NCI-H82 (cell line): ENCODE measurements around the gene ANAPC2.

Experiments used
- DNase-seq: peaks from one replicate; lab custom pipeline; 2025; lab: John Stamatoyannopoulos, UW

The ANAPC2 gene

DNA sequence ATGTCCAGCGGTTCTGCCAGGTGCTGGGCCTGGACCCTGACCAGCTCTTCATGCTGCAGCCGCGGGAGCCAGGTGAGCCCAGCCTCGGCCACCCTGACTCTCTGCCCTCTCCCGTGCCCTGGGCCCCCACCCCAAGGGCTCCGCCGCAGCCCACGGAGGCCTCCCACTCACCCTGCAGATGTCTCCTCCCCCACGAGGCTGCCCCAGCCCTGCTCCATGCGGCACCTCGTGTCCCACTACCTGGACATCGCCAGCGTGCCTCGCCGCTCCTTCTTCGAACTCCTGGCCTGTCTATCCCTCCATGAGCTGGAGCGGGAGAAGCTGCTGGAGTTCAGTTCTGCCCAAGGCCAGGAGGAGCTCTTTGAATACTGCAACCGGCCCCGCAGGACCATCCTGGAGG, 26.3 kb upstream of the ANAPC2 start:
- DNase-seq: no peak

DNA sequence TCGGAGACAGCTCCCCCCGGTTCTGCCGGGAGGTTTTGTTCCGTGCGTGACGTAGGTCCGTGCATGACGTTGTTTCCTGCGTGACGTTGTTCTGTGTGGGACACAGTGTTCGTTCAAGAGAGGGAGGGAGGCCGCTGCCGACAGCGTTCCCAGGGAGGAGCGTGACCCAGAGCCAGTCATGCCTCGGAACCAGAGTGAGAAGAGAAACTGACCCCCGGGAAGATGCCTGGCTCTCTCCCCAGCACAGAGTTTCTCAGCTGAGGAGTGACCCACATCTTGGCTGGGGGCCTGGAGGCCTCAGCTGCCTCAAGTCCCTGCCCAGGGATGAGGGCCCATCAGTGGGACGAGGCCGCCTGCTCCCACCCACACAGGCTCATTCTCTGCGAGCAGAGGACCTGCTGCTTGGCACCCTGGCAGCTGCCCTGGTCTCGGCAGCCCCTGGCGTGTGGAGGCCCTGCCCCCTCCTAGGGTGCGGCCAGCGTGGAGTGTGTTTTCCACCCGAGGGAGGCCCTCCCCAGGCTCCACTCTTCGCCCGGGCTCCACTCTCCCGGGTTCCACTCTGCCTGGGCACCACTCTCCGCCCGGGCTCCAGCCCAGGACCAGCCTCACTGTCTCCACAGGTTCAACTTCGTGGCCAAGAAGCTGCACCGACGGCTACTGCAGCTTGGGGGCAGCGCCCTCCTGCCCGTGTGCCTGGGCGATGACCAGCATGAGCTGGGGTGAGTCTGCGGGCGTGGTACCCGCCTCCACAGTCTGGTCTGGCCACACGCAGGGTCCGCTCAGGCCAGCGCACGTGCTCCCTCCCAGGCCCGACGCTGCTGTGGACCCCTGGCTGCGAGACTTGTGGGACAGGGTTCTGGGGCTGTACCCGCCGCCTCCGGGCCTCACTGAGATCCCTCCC, 25.1 kb upstream of the ANAPC2 start:
- DNase-seq: no peak

DNA sequence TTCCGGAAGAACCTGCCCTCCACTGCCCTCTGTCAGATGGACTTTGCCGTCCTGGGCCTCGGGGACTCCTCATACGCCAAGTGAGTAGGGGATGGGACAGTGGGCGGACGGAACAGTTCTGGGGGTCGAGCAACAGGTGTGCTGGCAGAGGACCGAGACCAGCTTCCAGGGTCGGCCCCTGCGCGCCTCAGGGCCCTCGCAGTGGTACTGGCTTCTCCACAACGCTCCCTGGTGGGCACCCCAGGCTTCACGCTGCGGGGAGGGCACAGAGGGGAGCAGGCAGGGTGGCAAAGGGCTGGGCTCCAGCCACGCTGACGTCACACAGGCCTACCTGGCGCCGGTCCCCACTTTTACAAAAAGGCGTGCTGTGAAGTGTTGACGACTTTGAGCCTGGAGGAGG, 24.2 kb upstream of the ANAPC2 start:
- no peak for DNase-seq

DNA sequence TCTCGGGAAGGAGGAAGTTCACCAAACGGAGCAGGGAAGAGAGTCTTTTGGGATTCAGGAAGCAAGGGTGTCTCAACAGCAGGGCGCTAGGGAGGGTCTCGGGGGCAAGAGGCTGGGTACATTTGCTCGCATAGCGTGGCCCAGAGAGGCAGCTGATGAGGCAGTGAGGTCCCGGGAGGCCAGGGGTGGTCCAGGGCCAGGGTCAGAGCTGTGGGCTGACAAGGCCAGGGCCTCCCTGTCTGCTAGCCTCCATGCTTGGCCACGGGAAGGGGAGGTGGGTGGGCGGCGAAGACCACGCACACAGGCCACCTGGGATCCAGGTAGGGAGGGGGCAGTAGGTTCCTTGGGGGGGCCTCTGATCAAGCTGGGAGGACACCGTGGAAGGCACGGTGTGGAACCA, 23.2 kb upstream of the ANAPC2 start:
- no peak for DNase-seq

DNA sequence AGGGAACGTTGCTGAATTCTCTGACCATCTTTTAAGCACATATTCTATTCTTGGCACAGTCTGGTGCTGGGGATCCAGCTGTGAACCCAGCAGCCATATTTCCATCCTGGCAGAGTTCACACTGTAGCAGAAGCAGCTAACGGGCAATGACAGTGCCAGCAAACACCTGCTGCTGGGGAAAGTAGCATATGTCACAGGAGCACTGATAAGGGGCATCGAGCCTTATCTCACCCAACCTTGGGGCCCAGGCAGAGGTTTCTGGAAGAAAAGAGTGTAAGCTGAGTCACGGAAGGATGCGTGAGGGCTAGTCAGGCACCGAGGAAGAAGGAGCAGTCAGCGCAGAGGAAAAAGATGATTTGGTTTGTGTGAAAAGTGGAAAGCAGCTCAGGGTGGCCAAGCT, 18.2 kb upstream of the ANAPC2 start:
- no peak for DNase-seq

DNA sequence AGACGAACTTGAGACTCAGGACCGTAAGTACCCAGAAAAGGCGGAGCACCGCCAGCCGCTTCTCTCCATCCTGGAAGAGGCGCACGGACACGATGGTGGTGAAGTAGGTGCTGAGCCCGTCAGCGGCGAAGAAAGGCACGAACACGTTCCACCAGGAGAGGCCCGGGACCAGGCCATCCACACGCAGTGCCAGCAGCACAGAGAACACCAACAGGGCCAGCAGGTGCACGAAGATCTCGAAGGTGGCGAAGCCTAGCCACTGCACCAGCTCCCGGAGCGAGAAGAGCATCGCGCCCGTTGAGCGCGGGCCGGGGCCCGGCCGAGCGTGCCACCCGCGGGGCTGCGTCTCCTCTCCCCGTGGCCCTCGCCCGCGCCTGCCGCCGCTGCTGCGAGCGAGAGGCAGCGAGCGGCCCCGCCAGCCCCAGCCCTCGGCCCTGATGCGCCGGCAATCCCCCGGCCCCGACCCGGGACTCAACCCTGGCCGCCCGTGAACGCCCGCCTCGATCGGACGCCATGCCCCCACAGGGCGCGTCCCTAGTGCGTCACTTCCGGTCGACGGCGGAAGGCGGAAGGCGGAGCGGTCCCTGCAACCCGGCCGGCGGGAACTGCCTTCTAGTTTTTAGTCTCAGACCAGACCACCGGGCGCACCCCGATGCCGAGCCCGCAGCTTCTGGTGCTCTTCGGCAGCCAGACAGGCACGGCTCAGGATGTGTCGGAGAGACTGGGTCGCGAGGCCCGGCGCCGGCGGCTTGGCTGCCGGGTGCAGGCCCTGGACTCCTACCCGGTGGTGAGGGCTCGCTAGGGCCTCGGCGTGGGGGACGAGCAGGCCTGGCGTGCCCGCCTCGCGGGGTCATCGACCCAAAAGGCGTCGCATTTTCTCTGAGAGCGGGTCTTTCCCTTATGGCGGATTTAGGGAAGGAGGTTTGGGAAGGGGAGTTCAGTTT, 17.0 kb upstream of the ANAPC2 start, which contains the start of the genes NDOR1 and TMEM203:
Gene NDOR1 (plus strand): TSS at position 575 of the 944 bp plus-strand sequence. CDS start 78 bp downstream, at position 653.
Gene TMEM203 (minus strand): TSS at position 523 of the 944 bp plus-strand sequence. CDS start 234 bp downstream, at position 289.
- DNase-seq: peak; percentile 89

DNA sequence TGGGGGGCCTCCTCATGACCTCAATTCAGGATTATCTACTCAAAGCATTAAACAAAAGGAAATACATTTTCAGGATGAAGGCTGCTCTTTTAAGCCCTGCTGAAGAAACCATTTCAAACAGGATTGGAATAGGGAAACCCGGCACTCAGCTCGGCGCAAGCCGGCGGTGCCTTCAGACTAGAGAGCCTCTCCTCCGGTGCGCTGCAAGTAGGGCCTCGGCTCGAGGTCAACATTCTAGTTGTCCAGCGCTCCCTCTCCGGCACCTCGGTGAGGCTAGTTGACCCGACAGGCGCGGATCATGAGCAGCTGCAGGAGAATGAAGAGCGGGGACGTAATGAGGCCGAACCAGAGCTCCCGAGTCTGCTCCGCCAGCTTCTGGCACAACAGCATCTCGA, 16.4 kb upstream of the ANAPC2 start:
- no peak for DNase-seq

DNA sequence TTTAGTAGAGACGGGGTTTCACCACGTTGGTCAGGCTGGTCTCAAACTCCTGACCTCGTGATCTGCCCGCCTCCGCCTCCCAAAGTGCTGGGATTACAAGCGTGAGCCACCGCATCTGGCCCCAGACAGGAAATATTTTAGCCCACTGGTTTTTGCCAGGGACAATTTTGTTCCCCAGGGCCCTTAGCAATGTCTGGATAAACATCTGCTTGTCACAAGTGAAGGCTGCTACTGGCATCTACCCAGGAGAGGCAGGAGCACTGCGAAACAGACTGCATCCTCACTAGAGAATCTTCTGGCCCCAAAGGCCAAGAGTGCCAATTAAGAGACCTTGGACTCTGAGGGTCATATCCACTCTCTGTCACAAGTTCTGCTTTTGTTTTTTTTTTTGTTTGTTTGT, 14.6 kb upstream of the ANAPC2 start:
- no peak for DNase-seq

DNA sequence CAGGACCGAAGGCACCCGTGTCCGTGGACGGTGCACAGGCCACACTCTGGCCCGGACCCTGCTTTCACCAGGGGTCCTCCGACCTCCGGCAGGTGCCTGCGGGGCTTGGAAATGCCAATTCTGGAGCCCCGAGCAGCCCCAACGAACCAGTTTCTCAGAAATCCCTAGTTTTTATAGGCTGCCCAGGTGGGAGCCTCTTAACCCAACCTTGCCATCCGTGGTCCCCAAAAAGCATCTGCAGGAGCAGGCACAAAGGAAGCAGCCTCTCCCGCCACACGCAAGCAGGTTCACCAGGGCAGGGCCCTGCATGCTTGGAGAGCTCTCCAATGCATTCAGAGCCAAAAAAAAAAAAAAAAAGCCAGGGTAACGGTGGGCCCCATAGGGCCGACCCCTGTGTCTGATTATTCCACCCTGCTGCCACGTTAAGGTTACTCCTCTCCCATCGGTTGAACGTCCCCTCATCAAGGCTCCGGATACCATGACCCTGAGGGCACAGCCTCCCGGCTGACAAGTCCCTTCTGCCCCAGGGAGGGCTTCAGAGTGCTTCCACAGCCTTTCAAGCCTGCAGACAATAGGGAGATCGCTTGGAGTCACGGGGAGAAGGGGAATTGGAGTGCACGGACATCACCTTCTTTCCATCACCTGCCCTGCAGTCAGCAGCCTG, 13.0 kb upstream of the ANAPC2 start:
- DNase-seq: no peak

DNA sequence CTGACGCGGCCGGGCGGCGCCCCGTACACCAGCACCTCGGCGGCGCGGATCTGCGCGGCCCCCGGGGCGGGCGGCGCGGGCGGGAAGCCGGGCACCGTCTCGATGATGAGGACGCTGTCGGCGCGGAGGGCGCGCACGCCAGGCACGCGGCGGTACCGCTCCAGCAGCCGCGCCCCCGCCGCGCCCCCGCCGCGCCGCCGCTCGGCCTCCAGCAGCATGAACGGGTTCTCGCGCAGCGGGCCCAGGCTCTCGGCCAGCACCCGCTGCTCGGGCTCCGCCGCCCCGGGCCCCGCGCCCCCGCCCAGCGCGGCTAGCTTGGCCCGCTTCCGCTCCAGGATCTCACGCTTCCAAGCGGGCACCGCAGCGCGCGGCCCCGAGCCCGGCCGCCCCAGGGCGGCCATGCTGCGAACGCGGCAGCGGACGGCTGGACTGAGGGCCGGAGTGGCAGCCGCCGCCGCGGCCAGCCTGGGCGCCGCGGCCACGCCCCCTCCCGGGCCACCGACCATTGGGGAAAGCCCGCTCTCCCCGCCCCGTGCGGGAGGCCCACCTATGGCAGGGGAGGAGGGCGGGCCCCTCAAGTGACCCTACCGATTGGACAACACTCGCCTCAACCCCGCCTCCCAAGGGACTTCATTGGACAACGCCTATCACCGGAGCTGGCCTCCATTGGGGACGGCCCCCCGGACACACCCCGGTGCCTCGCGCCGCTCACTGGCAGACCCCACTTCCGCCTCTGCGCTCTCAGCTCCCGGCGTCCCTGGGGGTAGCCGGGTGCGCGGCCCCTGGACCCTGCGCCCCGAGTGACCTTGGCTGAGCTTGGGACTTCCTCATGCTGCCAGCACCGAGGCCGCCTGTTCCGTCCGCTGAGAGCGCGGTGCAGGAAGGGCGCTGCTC, 12.2 kb upstream of the ANAPC2 start, which contains the start of gene TPRN:
Gene TPRN (minus strand): TSS at position 431 of the 894 bp plus-strand sequence. CDS start 30 bp downstream, at position 401.
- peak; percentile 100 for DNase-seq

DNA sequence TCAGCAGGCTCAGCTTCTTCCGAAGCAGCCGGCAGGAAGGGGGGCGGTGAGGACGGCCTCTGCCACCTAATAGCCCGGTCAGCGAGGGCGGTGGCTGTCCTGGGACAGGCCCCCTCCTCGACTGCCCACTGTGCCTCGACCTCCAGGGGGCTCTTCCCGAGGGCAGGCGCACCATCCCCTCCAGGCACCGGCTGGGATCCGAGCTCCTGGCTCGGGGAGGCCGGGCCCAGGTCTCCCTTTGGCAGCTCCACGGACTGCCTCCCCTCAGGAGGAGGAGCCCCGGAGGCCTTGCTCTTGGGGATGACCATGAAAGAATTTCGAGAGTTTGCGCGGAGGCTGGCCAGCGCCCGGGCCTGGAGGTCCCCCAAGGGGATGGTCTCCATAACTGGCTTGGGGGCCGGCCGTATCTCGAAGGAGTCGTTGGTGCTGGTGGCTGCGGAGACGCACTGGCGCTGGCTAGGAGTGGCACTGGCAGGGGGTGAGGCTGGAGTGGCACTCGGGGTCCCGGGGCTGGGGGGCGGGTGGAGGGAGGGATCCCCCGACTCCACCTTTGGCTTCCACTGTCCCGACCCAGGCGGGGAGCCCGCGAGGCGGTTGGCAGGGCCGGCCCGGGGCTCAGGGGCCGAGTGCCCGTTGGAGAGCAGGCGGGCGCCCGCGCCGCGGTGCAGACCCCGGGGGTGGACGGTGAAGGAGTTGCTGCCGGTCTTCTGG, 11.2 kb upstream of the ANAPC2 start:
- no peak for DNase-seq

DNA sequence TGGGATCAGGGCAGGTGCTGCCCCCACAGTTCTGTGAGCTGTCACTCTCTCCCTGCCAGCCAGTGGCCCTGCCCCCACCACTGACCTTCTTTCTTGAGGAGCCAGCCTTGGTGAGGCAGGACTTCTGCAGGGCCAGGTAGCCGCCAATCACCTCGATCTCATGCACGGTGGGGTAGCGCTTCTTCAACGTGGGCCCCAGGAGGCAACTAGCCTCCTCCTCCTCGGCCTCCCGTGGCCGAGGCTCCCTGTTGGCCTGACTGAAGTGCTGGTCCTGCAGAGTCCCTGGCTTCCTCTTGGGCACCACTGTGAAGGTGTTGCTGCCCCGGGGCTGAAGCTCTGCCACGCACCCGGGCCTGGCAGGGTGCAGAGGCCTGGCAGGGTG, 10.5 kb upstream of the ANAPC2 start:
- no peak for DNase-seq

DNA sequence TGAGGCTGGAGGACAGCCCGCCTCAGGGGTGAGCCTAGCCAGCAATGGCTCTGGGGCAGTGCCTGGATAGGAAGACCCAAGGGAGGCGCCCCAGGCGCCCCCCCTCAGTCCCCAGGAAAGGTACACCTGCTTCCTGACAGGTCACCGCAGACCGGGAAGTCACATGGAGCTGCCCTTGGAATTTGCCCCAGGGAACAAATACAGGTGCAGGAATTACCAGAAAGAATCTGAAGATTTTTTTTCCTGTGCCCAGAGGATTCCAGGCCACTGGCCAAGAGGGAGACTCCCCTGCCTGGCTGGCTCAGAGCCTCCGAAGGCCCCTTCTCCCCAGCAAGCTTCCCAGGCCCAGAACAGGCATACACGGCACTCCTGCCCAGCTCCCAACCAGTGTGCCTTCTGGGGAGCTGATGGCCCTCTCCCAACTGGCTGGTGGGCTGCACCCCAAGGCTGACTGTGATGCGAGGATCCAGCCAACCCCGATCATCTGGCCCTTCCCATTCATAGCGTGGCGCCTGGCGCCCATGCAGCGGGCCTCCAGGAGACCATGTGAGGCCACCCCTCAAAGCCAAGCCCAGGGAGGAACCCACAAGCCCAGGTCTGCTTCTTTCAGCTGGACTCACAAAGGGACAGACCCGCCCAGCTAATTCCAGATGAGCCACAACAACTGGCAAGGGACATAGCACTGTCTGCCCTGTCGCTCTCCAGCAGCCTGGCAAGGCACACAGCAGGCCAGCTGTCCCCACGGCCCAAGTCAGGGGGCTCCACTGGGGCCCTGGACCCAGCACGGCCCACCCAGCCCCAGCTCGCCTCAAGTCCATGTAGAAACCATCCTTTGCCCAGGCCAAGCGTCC, 9.9 kb upstream of the ANAPC2 start:
- no peak for DNase-seq

DNA sequence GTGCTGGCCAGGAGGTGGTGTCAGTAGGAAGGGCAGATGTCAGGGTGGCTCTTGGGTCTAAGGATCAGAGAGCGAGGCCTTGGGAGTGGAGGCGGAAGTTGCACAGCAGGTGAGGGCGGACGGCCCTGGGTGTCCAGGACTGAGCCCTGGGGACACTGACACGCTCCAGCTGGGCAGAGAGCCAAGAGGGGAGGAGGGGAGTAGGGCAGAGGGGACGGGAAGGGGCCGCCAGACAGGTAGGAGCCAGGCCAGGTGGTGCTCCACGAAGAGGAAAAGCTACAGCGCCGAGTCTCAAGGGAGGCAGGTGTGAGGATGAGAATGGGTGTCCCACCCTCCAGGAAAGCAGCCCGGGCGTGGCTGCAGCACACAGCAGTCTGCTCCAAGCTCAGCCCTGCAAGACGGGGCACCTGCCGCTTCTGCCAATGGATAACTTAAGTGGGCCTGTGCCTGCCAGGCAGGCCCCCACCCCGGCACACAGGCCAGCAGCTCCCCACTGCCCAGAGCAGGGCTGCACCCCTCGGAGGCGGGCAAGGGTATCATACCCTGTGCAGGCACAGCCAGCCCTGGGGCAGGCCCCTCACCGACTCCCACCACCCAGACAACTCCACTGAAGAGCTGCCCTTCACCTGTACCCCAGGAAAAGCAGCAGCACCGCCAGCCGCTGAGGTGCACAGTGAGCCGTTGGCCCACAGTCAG, 7.3 kb upstream of the ANAPC2 start:
- peak; percentile 42 for DNase-seq

DNA sequence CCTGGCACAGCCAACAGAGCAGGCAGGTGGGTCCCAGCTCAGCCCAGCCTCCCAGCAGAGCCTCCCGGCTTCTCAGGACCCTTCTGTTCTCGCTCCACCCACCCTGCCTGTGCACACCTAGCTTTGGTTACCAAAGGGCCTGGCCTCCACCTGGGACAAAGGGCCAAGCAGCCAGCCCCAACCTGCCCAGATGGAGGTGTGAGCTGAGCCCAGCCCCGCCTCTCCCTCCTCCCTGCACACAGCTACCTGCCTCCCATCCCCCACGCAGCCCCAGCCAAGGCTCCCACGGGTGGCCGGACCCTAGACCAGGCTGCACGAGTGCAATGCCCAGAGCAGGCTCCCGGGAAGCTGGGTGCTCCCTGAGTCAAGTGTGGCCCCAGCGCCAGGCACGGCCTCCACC, 6.5 kb upstream of the ANAPC2 start:
- DNase-seq: no peak

DNA sequence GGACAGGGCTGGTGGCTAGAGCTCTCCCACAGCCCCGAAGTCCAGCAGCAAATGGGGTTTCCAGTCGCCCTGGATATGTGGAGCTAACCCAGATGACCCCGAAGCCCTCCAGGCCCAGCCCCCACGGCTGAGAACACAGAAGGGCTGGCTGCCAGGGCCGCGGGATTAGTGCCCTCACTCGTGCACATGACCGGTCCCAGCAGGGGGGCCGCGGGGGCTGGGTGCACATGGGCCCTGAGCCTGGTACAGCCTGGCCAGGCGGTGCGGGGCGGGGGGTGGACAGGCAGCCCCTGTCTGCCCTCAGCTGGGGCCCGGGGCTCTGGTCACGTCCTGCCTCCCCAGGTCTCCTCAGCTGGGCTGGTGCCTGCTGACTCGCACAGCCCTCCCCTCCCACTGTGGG, 6.0 kb upstream of the ANAPC2 start:
- peak; percentile 48 for DNase-seq

DNA sequence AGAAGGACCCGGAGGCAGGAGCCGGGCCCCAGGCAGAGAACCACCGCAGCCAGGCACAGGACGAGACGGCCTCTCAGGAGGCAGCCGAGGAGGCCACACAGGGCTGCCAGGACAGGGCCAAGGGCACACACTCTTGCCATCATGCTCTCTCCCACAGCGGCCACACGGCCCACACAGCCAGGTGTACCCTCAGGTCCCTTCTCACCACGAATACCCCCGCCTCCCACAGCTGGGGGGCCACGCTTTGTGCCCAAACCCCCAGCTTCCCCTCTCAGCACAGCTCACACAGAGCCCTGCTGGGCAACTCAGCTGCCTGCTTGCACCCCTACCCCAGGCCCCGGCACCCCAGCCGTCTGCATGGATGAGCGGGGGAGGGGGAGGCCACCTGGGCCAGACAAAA, 5.4 kb upstream of the ANAPC2 start:
- DNase-seq: no peak

DNA sequence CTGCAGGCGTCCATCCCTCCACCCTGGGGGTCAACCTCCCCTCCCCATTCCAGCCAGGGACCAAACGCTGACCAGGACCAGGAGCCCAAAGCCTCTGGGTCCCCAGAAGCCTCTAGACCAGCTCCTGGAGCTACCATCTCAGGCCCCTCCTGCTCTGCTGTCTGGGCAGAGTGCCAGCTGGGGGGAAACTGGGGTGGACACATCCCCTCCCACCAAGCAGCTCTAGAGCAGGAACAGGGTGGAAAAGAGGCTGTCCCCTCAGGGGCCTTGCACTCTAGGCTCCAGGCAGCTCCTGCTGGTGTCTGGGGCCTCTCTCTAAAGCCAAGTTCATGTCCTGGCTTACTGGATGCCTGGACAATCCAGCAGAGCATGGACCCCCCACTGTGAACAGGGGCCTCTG, 4.5 kb upstream of the ANAPC2 start:
- DNase-seq: no peak

DNA sequence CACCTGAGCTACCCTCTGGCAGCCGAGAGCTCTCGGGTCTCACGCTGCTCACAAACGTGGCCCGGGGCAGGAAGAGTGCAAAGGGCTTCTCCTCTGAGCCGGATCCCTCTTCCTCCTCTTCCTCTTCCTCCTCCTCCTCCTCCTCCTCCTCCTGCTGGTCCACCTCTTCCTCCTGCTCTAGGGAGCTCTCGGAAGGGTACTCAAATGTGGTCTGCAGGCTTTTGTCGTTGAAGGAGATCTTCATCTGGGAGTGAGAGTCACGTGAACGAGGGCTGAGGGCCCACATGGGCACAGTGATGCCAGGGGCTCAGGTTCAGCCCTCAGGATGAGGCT, 4.1 kb upstream of the ANAPC2 start:
- no peak for DNase-seq
